ENCODE data around the gene CHIT1. TPM values are rescaled to one million over a fixed set of nuclear protein-coding genes. Genes with fewer than 3 reads are reported as not detected.

CHIT1 gene
- total and polyA plus RNA-seq, 7 experiments from 2014 or later, result 0.76 to 2.2 (median 1.1) TPM; not detected in 2

- POLR2A ChIA-PET, result interaction anchor here (0.6 kb wide), 1 partner anchor 140 kb away, joined by 5 read pairs; no protein-coding TSS in a partner anchor
- CTCF ChIA-PET, result no interaction called here
- Histone ChIP-seq H3K4me1 (ENCODE audit: control insufficient read depth in 2 of 2, insufficient read depth in 2 of 2, low read length in 2 of 2) (no peaks in the 10 kb centered on the region), H3K27ac (ENCODE audit: low read depth, low read length) (no peak within 1 kb of the TSS), H3K27me3 (ENCODE audit: control insufficient read depth in 2 of 2, insufficient read depth in 2 of 2, low read length in 2 of 2) (no peaks in the 10 kb centered on the region), H3K36me3 (ENCODE audit: control insufficient read depth in 2 of 3, insufficient read depth in 3 of 3, low read length in 3 of 3) (no peaks in the 10 kb centered on the region), H3K9me3 (ENCODE audit: control insufficient read depth in 2 of 3, low read length in 3 of 3) (no peaks in the 10 kb centered on the region), H3K4me3 (ENCODE audit: low read length) (no peak within 1 kb of the TSS)
- no peak for DNase-seq
- peaks cover 0 to 6% (median 0%) of the 10 kb centered on the region in 7 donors for H3K4me1 Mint-ChIP-seq
- no peaks in the 10 kb centered on the region for H3K9me3 Mint-ChIP-seq
- no peaks in the 10 kb centered on the region for H3K36me3 Mint-ChIP-seq
- H3K4me3 Mint-ChIP-seq, result peak within 1 kb of the TSS in 1 of 10 donors; percentile 8
- no peak within 1 kb of the TSS for H3K27ac Mint-ChIP-seq
- ATAC-seq, result no peak
- peaks cover 0 to 18% (median 5%) of the 10 kb centered on the region in 5 donors for H3K27me3 Mint-ChIP-seq
- intact Hi-C loops (cut with micrococcal nuclease), result no loop called here
Observed at GRCh38 chr1:203186446-203187303, 42.8 kb downstream of the CHIT1 start, which contains the start of gene CHI3L1. TSS of gene CHI3L1 (minus strand) at chr1:203186704. CDS start at chr1:203186623, 81 bp downstream.

DNA sequence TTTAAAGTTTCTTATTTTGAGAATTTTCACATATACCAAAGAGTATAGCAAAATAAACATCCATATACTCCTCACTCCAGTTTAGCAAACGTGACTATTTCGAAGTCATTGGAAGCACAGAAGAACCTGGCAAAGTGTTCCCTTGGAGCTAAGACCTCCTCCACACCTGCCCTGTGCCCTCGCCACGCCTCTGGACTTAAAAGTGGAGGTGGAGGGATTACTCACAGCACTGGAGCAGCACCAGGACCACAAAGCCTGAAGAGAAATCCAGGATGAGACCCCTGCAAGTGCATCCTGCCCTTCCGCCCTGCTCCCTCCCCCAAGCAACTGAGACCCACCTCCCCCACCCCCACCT is 43.4 kb downstream of the CHIT1 start:
- Mint-ChIP-seq H3K4me1 (peaks cover 0 to 6% (median 0%) of the 10 kb centered on the region in 7 donors), H3K27me3 (peaks cover 0 to 18% (median 5%) of the 10 kb centered on the region in 5 donors), H3K27ac (no peak overlapping the region), H3K9me3 (no peaks in the 10 kb centered on the region), H3K4me3 (no peak overlapping the region), H3K36me3 (no peaks in the 10 kb centered on the region)
- no peaks in the 10 kb centered on the region for H3K27me3 ChIP-seq (ENCODE audit: control insufficient read depth in 2 of 2, insufficient read depth in 2 of 2, low read length in 2 of 2)
- no peaks in the 10 kb centered on the region for H3K36me3 ChIP-seq (ENCODE audit: control insufficient read depth in 2 of 3, insufficient read depth in 3 of 3, low read length in 3 of 3)
- ChIA-PET POLR2A (interaction anchor here (0.6 kb wide), 1 partner anchor 140 kb away, joined by 5 read pairs; no protein-coding TSS in a partner anchor), CTCF (no interaction called here)
- ATAC-seq (no peak), DNase-seq (no peak)
- H3K4me3 ChIP-seq (ENCODE audit: low read length), result no peak overlapping the region
- H3K9me3 ChIP-seq (ENCODE audit: control insufficient read depth in 2 of 3, low read length in 3 of 3), result no peaks in the 10 kb centered on the region
- H3K4me1 ChIP-seq (ENCODE audit: control insufficient read depth in 2 of 2, insufficient read depth in 2 of 2, low read length in 2 of 2), result no peaks in the 10 kb centered on the region
- H3K27ac ChIP-seq (ENCODE audit: low read depth, low read length), result no peak overlapping the region
- intact Hi-C loops (cut with micrococcal nuclease), result no loop called here

- CTCF ChIA-PET, result no interaction called here
Observed at GRCh38 chr1:203185585-203185984, 43.9 kb downstream of the CHIT1 start.

DNA sequence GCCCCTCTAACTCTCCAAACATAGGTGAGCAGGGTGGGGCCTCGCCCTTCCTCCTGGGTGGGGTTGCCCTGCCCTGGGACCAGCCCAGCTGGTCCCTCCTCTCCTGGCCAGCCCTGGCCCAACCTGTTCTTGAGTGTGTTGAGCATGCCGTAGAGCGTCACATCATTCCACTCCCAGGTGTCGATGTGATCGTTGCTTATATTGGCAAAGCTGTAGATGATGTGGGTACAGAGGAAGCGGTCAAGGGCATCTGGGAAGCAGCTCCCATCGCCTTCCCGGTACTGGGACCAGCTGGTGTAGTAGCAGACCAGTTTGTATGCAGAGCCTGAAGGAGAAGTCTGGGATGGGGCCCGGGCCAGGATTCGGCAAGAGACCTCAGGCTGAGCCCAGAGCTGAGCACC is 44.4 kb downstream of the CHIT1 start:
- Mint-ChIP-seq H3K27me3 (peaks cover 0 to 18% (median 5%) of the 10 kb centered on the region in 5 donors), H3K9me3 (no peaks in the 10 kb centered on the region), H3K36me3 (no peaks in the 10 kb centered on the region), H3K4me1 (peaks cover 0 to 6% (median 0%) of the 10 kb centered on the region in 7 donors), H3K27ac (no peak overlapping the region), H3K4me3 (no peak overlapping the region)
- H3K27me3 ChIP-seq (ENCODE audit: control insufficient read depth in 2 of 2, insufficient read depth in 2 of 2, low read length in 2 of 2), result no peaks in the 10 kb centered on the region
- H3K36me3 ChIP-seq (ENCODE audit: control insufficient read depth in 2 of 3, insufficient read depth in 3 of 3, low read length in 3 of 3), result no peaks in the 10 kb centered on the region
- H3K4me1 ChIP-seq (ENCODE audit: control insufficient read depth in 2 of 2, insufficient read depth in 2 of 2, low read length in 2 of 2), result no peaks in the 10 kb centered on the region
- ChIA-PET POLR2A (no interaction called here), CTCF (no interaction called here)
- intact Hi-C loops (cut with micrococcal nuclease), result no loop called here
- H3K4me3 ChIP-seq (ENCODE audit: low read length), result no peak overlapping the region
- no peak overlapping the region for H3K27ac ChIP-seq (ENCODE audit: low read depth, low read length)
- ATAC-seq (no peak), DNase-seq (no peak)
- no peaks in the 10 kb centered on the region for H3K9me3 ChIP-seq (ENCODE audit: control insufficient read depth in 2 of 3, low read length in 3 of 3)

More at GRCh38 chr1:203185585-203185984, 43.9 kb downstream of the CHIT1 start:
- Histone ChIP-seq H3K27me3 (ENCODE audit: control insufficient read depth in 2 of 2, insufficient read depth in 2 of 2, low read length in 2 of 2) (no peaks in the 10 kb centered on the region), H3K4me3 (ENCODE audit: low read length) (no peak overlapping the region), H3K4me1 (ENCODE audit: control insufficient read depth in 2 of 2, insufficient read depth in 2 of 2, low read length in 2 of 2) (no peaks in the 10 kb centered on the region), H3K27ac (ENCODE audit: low read depth, low read length) (no peak overlapping the region), H3K36me3 (ENCODE audit: control insufficient read depth in 2 of 3, insufficient read depth in 3 of 3, low read length in 3 of 3) (no peaks in the 10 kb centered on the region), H3K9me3 (ENCODE audit: control insufficient read depth in 2 of 3, low read length in 3 of 3) (no peaks in the 10 kb centered on the region)
- ATAC-seq (no peak), DNase-seq (no peak)
- peak overlapping the region in 1 of 10 donors; percentile 8 for H3K4me3 Mint-ChIP-seq
- H3K27ac Mint-ChIP-seq, result no peak overlapping the region
- POLR2A ChIA-PET, result no interaction called here
- no peaks in the 10 kb centered on the region for H3K36me3 Mint-ChIP-seq
- peaks cover 0 to 6% (median 0%) of the 10 kb centered on the region in 7 donors for H3K4me1 Mint-ChIP-seq
- intact Hi-C loops (cut with micrococcal nuclease), result no loop called here
- H3K27me3 Mint-ChIP-seq, result peaks cover 0 to 18% (median 5%) of the 10 kb centered on the region in 5 donors
- H3K9me3 Mint-ChIP-seq, result no peaks in the 10 kb centered on the region

DNA sequence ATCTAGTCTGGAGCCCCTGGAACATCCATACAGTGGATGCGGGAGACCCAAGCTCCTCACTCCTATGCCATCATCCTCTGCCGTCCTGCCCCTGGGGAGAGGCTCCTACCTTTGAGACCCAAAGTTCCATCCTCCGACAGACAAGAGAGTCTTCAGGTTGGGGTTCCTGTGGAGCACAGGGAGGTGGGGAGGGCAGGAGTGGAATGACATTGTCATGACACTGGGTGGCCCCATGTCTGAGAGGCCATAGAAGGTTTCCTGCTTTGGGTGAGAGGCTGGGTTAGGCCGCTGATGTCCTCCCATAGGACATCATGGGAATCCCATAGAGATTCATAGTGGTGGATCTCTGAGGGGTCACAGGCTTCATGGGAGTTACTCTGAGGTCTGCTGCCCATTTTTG is 45.0 kb downstream of the CHIT1 start:
- Histone ChIP-seq H3K36me3 (ENCODE audit: control insufficient read depth in 2 of 3, insufficient read depth in 3 of 3, low read length in 3 of 3) (no peaks in the 10 kb centered on the region), H3K27me3 (ENCODE audit: control insufficient read depth in 2 of 2, insufficient read depth in 2 of 2, low read length in 2 of 2) (no peaks in the 10 kb centered on the region), H3K4me1 (ENCODE audit: control insufficient read depth in 2 of 2, insufficient read depth in 2 of 2, low read length in 2 of 2) (no peaks in the 10 kb centered on the region), H3K9me3 (ENCODE audit: control insufficient read depth in 2 of 3, low read length in 3 of 3) (no peaks in the 10 kb centered on the region), H3K27ac (ENCODE audit: low read depth, low read length) (no peak overlapping the region), H3K4me3 (ENCODE audit: low read length) (no peak overlapping the region)
- ChIA-PET POLR2A (no interaction called here), CTCF (no interaction called here)
- no peak for ATAC-seq
- DNase-seq, result no peak
- intact Hi-C loops (cut with micrococcal nuclease), result no loop called here
- no peaks in the 10 kb centered on the region for H3K9me3 Mint-ChIP-seq
- H3K27ac Mint-ChIP-seq, result no peak overlapping the region
- H3K36me3 Mint-ChIP-seq, result no peaks in the 10 kb centered on the region
- peaks cover 0 to 15% (median 5%) of the 10 kb centered on the region in 5 donors for H3K27me3 Mint-ChIP-seq
- H3K4me3 Mint-ChIP-seq, result peak overlapping the region in 1 of 10 donors; percentile 25
- peaks cover 0 to 6% (median 0%) of the 10 kb centered on the region in 7 donors for H3K4me1 Mint-ChIP-seq

- ChIA-PET CTCF (interaction anchor here (0.7 kb wide), 1 partner anchor 732 kb away, joined by 3 read pairs; no protein-coding TSS in a partner anchor), POLR2A (no interaction called here)
- Histone ChIP-seq H3K36me3 (ENCODE audit: control insufficient read depth in 2 of 3, insufficient read depth in 3 of 3, low read length in 3 of 3) (no peaks in the 10 kb centered on the region), H3K4me1 (ENCODE audit: control insufficient read depth in 2 of 2, insufficient read depth in 2 of 2, low read length in 2 of 2) (no peaks in the 10 kb centered on the region), H3K4me3 (ENCODE audit: low read length) (no peak overlapping the region), H3K27me3 (ENCODE audit: control insufficient read depth in 2 of 2, insufficient read depth in 2 of 2, low read length in 2 of 2) (no peaks in the 10 kb centered on the region), H3K27ac (ENCODE audit: low read depth, low read length) (no peak overlapping the region), H3K9me3 (ENCODE audit: control insufficient read depth in 2 of 3, low read length in 3 of 3) (no peaks in the 10 kb centered on the region)
- Mint-ChIP-seq H3K4me3 (no peak overlapping the region), H3K4me1 (peaks cover 0 to 6% (median 0%) of the 10 kb centered on the region in 7 donors), H3K9me3 (no peaks in the 10 kb centered on the region), H3K27me3 (peaks cover 0 to 14% (median 5%) of the 10 kb centered on the region in 5 donors), H3K27ac (no peak overlapping the region), H3K36me3 (no peaks in the 10 kb centered on the region)
- intact Hi-C loops (cut with micrococcal nuclease), result no loop called here
- ATAC-seq, result no peak
- no peak for DNase-seq
Observed at GRCh38 chr1:203183828-203184227, 45.6 kb downstream of the CHIT1 start.

Data from naive thymus-derived CD4-positive, alpha-beta T cell (primary cell).